ENCODE results near the gene BRDT. TPM values are rescaled to one million over a fixed set of nuclear protein-coding genes. Genes with fewer than 3 reads are reported as not detected.

BRDT gene
- total and polyA plus RNA-seq, 2 of the 13 experiments (the other 11 are each of a cell fraction or from before 2014, with no cell fraction given), result not detected

- TF ChIP-seq ZNF772 (CRISPR knock-in tag; IDR thresholded peaks at IDR 0.05) (no peak), TFDP2 (CRISPR knock-in tag; IDR thresholded peaks at IDR 0.05) (0 out of 2 replicates have a peak, but pooled peaks have one; percentile 5), HNF4G (IDR thresholded peaks at IDR 0.05; ENCODE audit: borderline replicate concordance, low read depth, low read length) (peak; percentile 59), HNF4G (CRISPR knock-in tag; IDR thresholded peaks at IDR 0.05; ENCODE audit: borderline replicate concordance, low read depth) (no peak), NR2F1 (CRISPR knock-in tag; IDR thresholded peaks at IDR 0.05) (peak in 1 of 2 experiments; percentile 73; a peak in 1 of 4 replicates), CEBPG (CRISPR knock-in tag; IDR thresholded peaks at IDR 0.05) (peak; percentile 46; the same call in 1 of the 2 replicates), ATF5 (CRISPR knock-in tag; IDR thresholded peaks at IDR 0.05; ENCODE audit: low read depth) (no peak), MIER2 (CRISPR knock-in tag; IDR thresholded peaks at IDR 0.05) (no peak), EP300 (IDR thresholded peaks at IDR 0.05; ENCODE audit: low read depth in 2 of 2, low read length in 2 of 2) (peak in 1 of 2 experiments; percentile 27; a peak in 1 of 4 replicates), EP300 (CRISPR knock-in tag; IDR thresholded peaks at IDR 0.05; ENCODE audit: borderline replicate concordance) (no peak), ARID3A (IDR thresholded peaks at IDR 0.05; ENCODE audit: low read depth, low read length) (0 out of 2 replicates have a peak, but pooled peaks have one; percentile 26), EED (CRISPR knock-in tag; IDR thresholded peaks at IDR 0.05) (no peak), EHMT2 (IDR thresholded peaks at IDR 0.05; ENCODE audit: borderline replicate concordance, low read depth, low read length) (peak; percentile 51; the same call in 1 of the 2 replicates), AKAP8 (CRISPR knock-in tag; IDR thresholded peaks at IDR 0.05) (no peak), SALL1 (CRISPR knock-in tag; IDR thresholded peaks at IDR 0.05) (peak; percentile 25; the same call in 1 of the 2 replicates), ZKSCAN8 (CRISPR knock-in tag; IDR thresholded peaks at IDR 0.05; ENCODE audit: borderline replicate concordance) (no peak), TRAFD1 (CRISPR knock-in tag; IDR thresholded peaks at IDR 0.05; ENCODE audit: borderline replicate concordance) (no peak), MEF2D (CRISPR knock-in tag; IDR thresholded peaks at IDR 0.05) (no peak)
- TF ChIP-seq, protein P1, sequence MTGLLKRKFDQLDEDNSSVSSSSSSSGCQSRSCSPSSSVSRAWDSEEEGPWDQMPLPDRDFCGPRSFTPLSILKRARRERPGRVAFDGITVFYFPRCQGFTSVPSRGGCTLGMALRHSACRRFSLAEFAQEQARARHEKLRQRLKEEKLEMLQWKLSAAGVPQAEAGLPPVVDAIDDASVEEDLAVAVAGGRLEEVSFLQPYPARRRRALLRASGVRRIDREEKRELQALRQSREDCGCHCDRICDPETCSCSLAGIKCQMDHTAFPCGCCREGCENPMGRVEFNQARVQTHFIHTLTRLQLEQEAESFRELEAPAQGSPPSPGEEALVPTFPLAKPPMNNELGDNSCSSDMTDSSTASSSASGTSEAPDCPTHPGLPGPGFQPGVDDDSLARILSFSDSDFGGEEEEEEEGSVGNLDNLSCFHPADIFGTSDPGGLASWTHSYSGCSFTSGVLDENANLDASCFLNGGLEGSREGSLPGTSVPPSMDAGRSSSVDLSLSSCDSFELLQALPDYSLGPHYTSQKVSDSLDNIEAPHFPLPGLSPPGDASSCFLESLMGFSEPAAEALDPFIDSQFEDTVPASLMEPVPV (CRISPR knock-in tag; IDR thresholded peaks at IDR 0.05), result no peak
- TF ChIP-seq, protein P2, sequence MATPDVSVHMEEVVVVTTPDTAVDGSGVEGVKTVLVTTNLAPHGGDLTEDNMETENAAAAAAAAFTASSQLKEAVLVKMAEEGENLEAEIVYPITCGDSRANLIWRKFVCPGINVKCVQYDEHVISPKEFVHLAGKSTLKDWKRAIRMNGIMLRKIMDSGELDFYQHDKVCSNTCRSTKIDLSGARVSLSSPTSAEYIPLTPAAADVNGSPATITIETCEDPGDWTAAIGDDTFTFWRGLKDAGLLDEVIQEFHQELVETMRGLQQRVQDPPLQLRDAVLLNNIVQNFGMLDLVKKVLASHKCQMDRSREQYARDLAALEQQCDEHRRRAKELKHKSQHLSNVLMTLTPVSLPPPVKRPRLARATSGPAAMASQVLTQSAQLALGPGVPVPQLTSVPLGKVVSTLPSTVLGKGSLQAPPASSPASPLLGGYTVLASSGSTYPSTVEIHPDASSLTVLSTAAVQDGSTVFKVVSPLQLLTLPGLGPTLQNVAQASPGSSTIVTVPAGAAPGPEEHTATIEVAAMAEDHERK (CRISPR knock-in tag; IDR thresholded peaks at IDR 0.05; ENCODE audit: low read depth), result no peak
These were observed 89.6 kb downstream of the BRDT start (continued) for GRCh38 chr1:92038695-92039346.

Data from HepG2 (cell line).